SK-N-SH treated with all-trans-retinoic acid at 6 μM for 48 hours (cell line): ENCODE data around the gene CNTNAP2.

Experiments
- ATAC-seq: fragments of 200-7000 bp; cut with Tn5 transposase; 3 replicates; pipeline ENCODE4 v1.9.1; 2020; ENCODE audit warnings: mild to moderate bottlenecking, moderate library complexity
- ARNTL ChIP-seq: fragments of 450-650 bp; formaldehyde crosslinking; IDR thresholded peaks from 2 replicates; pipeline ENCODE4 v1.5.0; 2020; ENCODE audit warnings: low read depth, mild to moderate bottlenecking, moderate library complexity, borderline replicate concordance
- BACH2 ChIP-seq: fragments of 250-450 bp; sonication (Bioruptor Pico); IDR thresholded peaks from 2 replicates; pipeline ENCODE4 v1.9.0; 2021; ENCODE audit warnings: mild to moderate bottlenecking, borderline replicate concordance
- CREB5 ChIP-seq: fragments of 250-450 bp; sonication (Bioruptor Pico); IDR thresholded peaks from 2 replicates; pipeline ENCODE4 v1.5.1; 2020; ENCODE audit warnings: low read depth, mild to moderate bottlenecking, moderate library complexity
- CSDC2 ChIP-seq: fragments of 250-450 bp; sonication (Bioruptor Pico); IDR thresholded peaks from 2 replicates; pipeline ENCODE4 v1.5.0; 2020; ENCODE audit warnings: mild to moderate bottlenecking, moderate library complexity
- ESRRG ChIP-seq: fragments of 250-450 bp; sonication (Bioruptor Pico); IDR thresholded peaks from 2 replicates; pipeline ENCODE4 v1.6.1; 2021; ENCODE audit warnings: mild to moderate bottlenecking
- GLIS3 ChIP-seq: fragments of 250-450 bp; sonication (Bioruptor Pico); IDR thresholded peaks from 2 replicates; pipeline ENCODE4 v1.5.0; 2020; ENCODE audit warnings: mild to moderate bottlenecking, moderate library complexity
- ISL1 ChIP-seq: fragments of 250-450 bp; sonication (Bioruptor Pico); IDR thresholded peaks from 2 replicates; pipeline ENCODE4 v2.1.2; 2022; ENCODE audit warnings: mild to moderate bottlenecking, moderate library complexity
- OSR1 ChIP-seq: fragments of 250-450 bp; sonication (Bioruptor Pico); IDR thresholded peaks from 2 replicates; pipeline ENCODE4 v1.8.0; 2022; ENCODE audit warnings: moderate library complexity, mild to moderate bottlenecking, inconsistent platforms
- POU6F1 ChIP-seq: fragments of 250-450 bp; sonication (Bioruptor Pico); IDR thresholded peaks from 2 replicates; pipeline ENCODE4 v1.8.0; 2021; ENCODE audit warnings: low read depth, mild to moderate bottlenecking, moderate library complexity, borderline replicate concordance
- PPARA ChIP-seq: fragments of 250-450 bp; sonication (Bioruptor Pico); IDR thresholded peaks from 2 replicates; pipeline ENCODE4 v1.5.0; 2020; ENCODE audit warnings: mild to moderate bottlenecking, borderline replicate concordance
- RARB ChIP-seq: fragments of 250-450 bp; sonication (Bioruptor Pico); IDR thresholded peaks from 2 replicates; pipeline ENCODE4 v1.8.0; 2021; ENCODE audit warnings: mild to moderate bottlenecking, moderate library complexity
- SNAI2 ChIP-seq: fragments of 250-450 bp; sonication (Bioruptor Pico); IDR thresholded peaks from 2 replicates; pipeline ENCODE4 v1.5.0; 2020; ENCODE audit warnings: mild to moderate bottlenecking, moderate library complexity
- TOX ChIP-seq: fragments of 250-450 bp; sonication (Bioruptor Pico); IDR thresholded peaks from 2 replicates; pipeline ENCODE4 v1.8.0; 2021; ENCODE audit warnings: mild to moderate bottlenecking, moderate library complexity, borderline replicate concordance
- TSHZ2 ChIP-seq: fragments of 250-450 bp; sonication (Bioruptor Pico); IDR thresholded peaks from 2 replicates; pipeline ENCODE4 v1.5.0; 2020; ENCODE audit warnings: mild to moderate bottlenecking, moderate library complexity
- ZFP3 ChIP-seq: fragments of 250-450 bp; sonication (Bioruptor Pico); IDR thresholded peaks from 2 replicates; pipeline ENCODE4 v1.5.0; 2020; ENCODE audit warnings: mild to moderate bottlenecking, moderate library complexity
- ZNF565 ChIP-seq: fragments of 450-650 bp; formaldehyde crosslinking; conservative IDR thresholded peaks from 2 replicates; pipeline ENCODE4 v1.5.0; 2020; ENCODE audit warnings: low read depth, mild to moderate bottlenecking, moderate library complexity
- ZNF70 ChIP-seq: fragments of 450-650 bp; formaldehyde crosslinking; IDR thresholded peaks from 2 replicates; pipeline ENCODE4 v1.5.0; 2020; ENCODE audit warnings: mild to moderate bottlenecking, moderate library complexity
- ZNF8 ChIP-seq: fragments of 450-650 bp; formaldehyde crosslinking; IDR thresholded peaks from 2 replicates; pipeline ENCODE4 v1.5.0; 2020; ENCODE audit warnings: mild to moderate bottlenecking, moderate library complexity
- TF ChIP-seq, protein P1 (sequence below): fragments of 250-450 bp; sonication (Bioruptor Pico); IDR thresholded peaks from 2 replicates; pipeline ENCODE4 v1.8.0; 2020; ENCODE audit warnings: mild to moderate bottlenecking, moderate library complexity, borderline replicate concordance

Gene CNTNAP2

GRCh38 chr7:147305827-147306226, 1189.2 kb downstream of the CNTNAP2 start:
- ATAC-seq = no peak
- TF ChIP-seq CSDC2 (CRISPR knock-in tag) = no peak
- TF ChIP-seq GLIS3 (CRISPR knock-in tag) = no peak
- TF ChIP-seq CREB5 (CRISPR knock-in tag) = no peak
- no peak for TF ChIP-seq ARNTL (CRISPR knock-in tag)
- no peak for TF ChIP-seq ZFP3 (CRISPR knock-in tag)
- no peak for TF ChIP-seq ZNF565 (CRISPR knock-in tag)
- no peak for TF ChIP-seq ZNF70 (CRISPR knock-in tag)
- TF ChIP-seq ZNF8 (CRISPR knock-in tag) = no peak
- no peak for TF ChIP-seq TOX (CRISPR knock-in tag)
- TF ChIP-seq, protein P1, sequence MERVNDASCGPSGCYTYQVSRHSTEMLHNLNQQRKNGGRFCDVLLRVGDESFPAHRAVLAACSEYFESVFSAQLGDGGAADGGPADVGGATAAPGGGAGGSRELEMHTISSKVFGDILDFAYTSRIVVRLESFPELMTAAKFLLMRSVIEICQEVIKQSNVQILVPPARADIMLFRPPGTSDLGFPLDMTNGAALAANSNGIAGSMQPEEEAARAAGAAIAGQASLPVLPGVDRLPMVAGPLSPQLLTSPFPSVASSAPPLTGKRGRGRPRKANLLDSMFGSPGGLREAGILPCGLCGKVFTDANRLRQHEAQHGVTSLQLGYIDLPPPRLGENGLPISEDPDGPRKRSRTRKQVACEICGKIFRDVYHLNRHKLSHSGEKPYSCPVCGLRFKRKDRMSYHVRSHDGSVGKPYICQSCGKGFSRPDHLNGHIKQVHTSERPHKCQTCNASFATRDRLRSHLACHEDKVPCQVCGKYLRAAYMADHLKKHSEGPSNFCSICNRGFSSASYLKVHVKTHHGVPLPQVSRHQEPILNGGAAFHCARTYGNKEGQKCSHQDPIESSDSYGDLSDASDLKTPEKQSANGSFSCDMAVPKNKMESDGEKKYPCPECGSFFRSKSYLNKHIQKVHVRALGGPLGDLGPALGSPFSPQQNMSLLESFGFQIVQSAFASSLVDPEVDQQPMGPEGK (CRISPR knock-in tag) = no peak
- no peak for TF ChIP-seq TSHZ2 (CRISPR knock-in tag)

DNA sequence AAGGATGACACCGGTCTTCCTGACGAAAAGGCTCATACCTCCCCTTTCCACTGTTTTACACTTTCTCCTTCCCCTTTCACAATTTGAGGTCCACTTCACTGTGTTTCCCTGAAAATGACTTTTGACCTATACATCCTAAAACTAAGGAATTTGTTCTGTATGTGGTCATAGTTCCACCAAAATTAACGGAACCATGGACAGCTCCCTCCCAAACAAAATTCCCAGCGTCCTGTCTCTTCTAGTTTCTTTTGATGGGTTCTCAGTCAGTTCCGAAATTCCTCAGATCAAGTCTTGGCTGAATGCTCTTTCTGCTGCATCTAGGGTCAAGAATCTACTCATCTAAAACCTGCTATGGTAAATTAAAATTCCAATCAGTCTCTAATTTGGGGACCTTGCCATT, 1191.9 kb downstream of the CNTNAP2 start:
- no peak for ATAC-seq
- TF ChIP-seq POU6F1 (CRISPR knock-in tag) = no peak
- no peak for TF ChIP-seq CREB5 (CRISPR knock-in tag)
- no peak for TF ChIP-seq OSR1 (CRISPR knock-in tag)
- no peak for TF ChIP-seq PPARA

GRCh38 chr7:147311336-147311735, 1194.7 kb downstream of the CNTNAP2 start:
- no peak for TF ChIP-seq ESRRG (CRISPR knock-in tag)
- TF ChIP-seq TSHZ2 (CRISPR knock-in tag) = no peak
- no peak for TF ChIP-seq SNAI2 (CRISPR knock-in tag)
- TF ChIP-seq RARB (CRISPR knock-in tag) = no peak
- TF ChIP-seq CSDC2 (CRISPR knock-in tag) = no peak
- TF ChIP-seq BACH2 (CRISPR knock-in tag) = no peak
- TF ChIP-seq ZNF70 (CRISPR knock-in tag) = no peak
- no peak for TF ChIP-seq PPARA
- TF ChIP-seq ISL1 (CRISPR knock-in tag) = no peak
- TF ChIP-seq ZNF565 (CRISPR knock-in tag) = no peak
- no peak for TF ChIP-seq TOX (CRISPR knock-in tag)
- no peak for ATAC-seq
